Gastrocnemius medialis (tissue), 4 donors: Measurements from ENCODE around the gene GOLT1B. TPM values are rescaled to one million over a fixed set of nuclear protein-coding genes. Genes with fewer than 3 reads are reported as not detected.

Experiments used
- ATAC-seq, 2 donors: fragments of 150-250 bp; one replicate each; pipeline ENCODE4 v1.9.1; 2016
- DNase-seq, 2 donors: peaks; one replicate each; pipeline ENCODE4 v3.0.0-alpha.2; 2019
- H3K27ac ChIP-seq, 4 donors: fragments of 200-600 bp; sonication (generic); 1 replicate in 1 of 4; 2 replicates in 3 of 4; pipeline ENCODE4 v1.5.1; 2016 to 2018; ENCODE audit warnings: mild to moderate bottlenecking in 2 of 4, moderate library complexity in 1 of 4
- H3K27me3 ChIP-seq, 3 donors: fragments of 200-600 bp; sonication (generic) in 2 of 3; 1 replicate in 1 of 3; 2 replicates in 2 of 3; pipeline versions ENCODE4 v1.5.1 to v1.6.0; 2016 to 2019; ENCODE audit warnings: mild to moderate bottlenecking in 1 of 3, moderate library complexity in 1 of 3
- H3K36me3 ChIP-seq, 2 donors: fragments of 200-600 bp; sonication (generic) in 1 of 2; one replicate each; pipeline ENCODE4 v1.5.1; 2017 to 2018
- H3K4me1 ChIP-seq, 2 donors: fragments of 200-600 bp; sonication (generic) in 1 of 2; one replicate each; pipeline ENCODE4 v1.5.1; 2016 to 2017; ENCODE audit warnings: mild to moderate bottlenecking in 2 of 2
- H3K4me3 ChIP-seq, 4 donors: fragments of 200-600 bp; sonication (generic) in 3 of 4; 1 replicate in 1 of 4; 2 replicates in 3 of 4; pipeline ENCODE4 v1.5.1; 2016 to 2019; ENCODE audit warnings: mild to moderate bottlenecking in 2 of 4
- H3K9me3 ChIP-seq, 3 donors: fragments of 200-600 bp; sonication (generic) in 2 of 3; 1 replicate in 1 of 3; 2 replicates in 2 of 3; pipeline ENCODE4 v1.5.1; 2016 to 2019
- POLR2A ChIP-seq, 2 donors: fragments of 450-650 bp; IDR thresholded peaks; one replicate each; pipeline ENCODE4 v1.6.1; 2017; ENCODE audit warnings: antibody characterized with exemption in 2 of 2, mild to moderate bottlenecking in 2 of 2, moderate library complexity in 2 of 2
- in situ Hi-C, 4 donors: fragments of 200-750 bp; cut with MboI; loops; one replicate each; pipeline versions ENCODE4 v1.15.0 to v1.8.0; 2017; ENCODE audit warnings: low sequenced_read_pairs in 4 of 4
- intact Hi-C: fragments of 100-400 bp; cut with DNase I; formaldehyde crosslinking; loops from one replicate; pipeline ENCODE4 v1.15.1; 2023; ENCODE audit warnings: low total_unique reads
- total RNA-seq, 4 donors: library from RNA; depleted of rRNA; stranded (reverse); fragments of >200 nt; gene quantifications; one replicate each; pipeline versions ENCODE4 v1.1.0 to v1.2.3, GENCODE V29; 2016
- TF ChIP-seq, protein P1 (sequence below), 5 experiments: fragments of 450-650 bp in 3 of 5; fragments of 200-600 bp in 2 of 5; sonication (generic) in 2 of 5; IDR thresholded peaks in 4 of 5; conservative IDR thresholded peaks in 1 of 5; 1 replicate in 4 of 5; 2 replicates in 1 of 5; pipeline ENCODE4 v1.5.1; 2016 to 2019; ENCODE audit warnings: antibody characterized with exemption in 5 of 5, mild to moderate bottlenecking in 3 of 5, moderate library complexity in 3 of 5

GOLT1B gene
- total RNA-seq, 4 donors from 2014 or later: 14.7 to 34.3 (median 27.0) TPM

DNA sequence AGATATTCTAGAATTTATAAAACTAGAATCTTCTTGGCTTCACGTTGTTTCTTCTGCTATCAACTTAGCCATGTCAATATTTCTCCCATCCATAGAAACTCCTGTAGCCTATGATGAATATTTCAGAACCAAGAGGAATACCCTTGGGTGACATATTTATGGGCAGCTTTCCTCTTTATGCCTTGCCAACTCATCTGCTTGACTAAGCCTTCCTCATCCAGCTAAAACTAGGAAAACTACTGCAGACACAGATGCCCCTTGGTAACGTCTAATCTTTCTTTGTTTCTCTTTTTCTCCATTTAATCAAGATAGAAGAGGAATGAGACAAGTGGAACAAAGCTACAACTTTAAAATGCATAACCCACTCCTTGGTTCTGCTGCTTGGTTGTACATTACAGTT lies 6.3 kb downstream of the GOLT1B start:
- intact Hi-C loops: no loop called here
- H3K27ac ChIP-seq: no peak overlapping the region
- no peak overlapping the region for H3K4me3 ChIP-seq
- TF ChIP-seq, protein P1, sequence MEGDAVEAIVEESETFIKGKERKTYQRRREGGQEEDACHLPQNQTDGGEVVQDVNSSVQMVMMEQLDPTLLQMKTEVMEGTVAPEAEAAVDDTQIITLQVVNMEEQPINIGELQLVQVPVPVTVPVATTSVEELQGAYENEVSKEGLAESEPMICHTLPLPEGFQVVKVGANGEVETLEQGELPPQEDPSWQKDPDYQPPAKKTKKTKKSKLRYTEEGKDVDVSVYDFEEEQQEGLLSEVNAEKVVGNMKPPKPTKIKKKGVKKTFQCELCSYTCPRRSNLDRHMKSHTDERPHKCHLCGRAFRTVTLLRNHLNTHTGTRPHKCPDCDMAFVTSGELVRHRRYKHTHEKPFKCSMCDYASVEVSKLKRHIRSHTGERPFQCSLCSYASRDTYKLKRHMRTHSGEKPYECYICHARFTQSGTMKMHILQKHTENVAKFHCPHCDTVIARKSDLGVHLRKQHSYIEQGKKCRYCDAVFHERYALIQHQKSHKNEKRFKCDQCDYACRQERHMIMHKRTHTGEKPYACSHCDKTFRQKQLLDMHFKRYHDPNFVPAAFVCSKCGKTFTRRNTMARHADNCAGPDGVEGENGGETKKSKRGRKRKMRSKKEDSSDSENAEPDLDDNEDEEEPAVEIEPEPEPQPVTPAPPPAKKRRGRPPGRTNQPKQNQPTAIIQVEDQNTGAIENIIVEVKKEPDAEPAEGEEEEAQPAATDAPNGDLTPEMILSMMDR (IDR thresholded peaks at IDR 0.05 in 4 of 5, conservative IDR thresholded peaks at IDR 0.05 in 1 of 5): no peak
- TF ChIP-seq POLR2A (IDR thresholded peaks at IDR 0.05): no peak
- no peak for DNase-seq
- no peak for ATAC-seq
- peaks cover 0 to 10% of the 10 kb centered on the region in 2 donors for H3K36me3 ChIP-seq
- H3K9me3 ChIP-seq: no peaks in the 10 kb centered on the region
- H3K27me3 ChIP-seq: no peaks in the 10 kb centered on the region
- H3K4me1 ChIP-seq: peaks cover 18 to 20% of the 10 kb centered on the region in 2 donors
- in situ Hi-C loops: loop anchor here in 1 of 4 donors (10.0 kb wide), 1 partner anchor 147 kb away; the partner anchor contains the start of gene LDHB

DNA sequence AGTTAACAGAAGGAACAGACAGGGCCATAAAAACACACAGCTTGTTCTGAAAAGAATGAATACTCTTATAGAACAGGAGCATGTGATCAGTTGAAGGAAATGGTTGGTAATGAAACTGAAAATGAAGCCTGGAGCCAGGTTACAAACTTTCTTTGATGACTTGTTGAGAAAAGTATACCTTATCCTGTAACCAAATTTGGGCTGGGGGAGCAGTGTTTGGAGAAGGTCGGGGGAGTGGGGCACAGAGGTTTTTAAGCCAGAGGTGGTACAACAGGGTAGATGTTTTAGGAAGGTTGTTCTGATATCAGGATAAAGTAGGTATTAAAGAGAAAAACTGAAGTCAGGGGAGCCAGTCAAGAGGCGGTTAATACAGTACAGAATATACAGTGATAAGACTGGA lies 8.2 kb downstream of the GOLT1B start:
- no peak for DNase-seq
- Histone ChIP-seq H3K4me3 (no peak overlapping the region), H3K27me3 (no peaks in the 10 kb centered on the region), H3K9me3 (no peaks in the 10 kb centered on the region), H3K4me1 (peaks cover 5% of the 10 kb centered on the region in 2 donors), H3K27ac (no peak overlapping the region), H3K36me3 (peaks cover 0 to 24% of the 10 kb centered on the region in 2 donors)
- in situ Hi-C loops (loop anchor here in 1 of 4 donors (10.0 kb wide), 1 partner anchor 145 kb away; the partner anchor contains the start of gene LDHB), intact Hi-C loops (no loop called here)
- no peak for ATAC-seq
- TF ChIP-seq, protein P1 (IDR thresholded peaks at IDR 0.05 in 4 of 5, conservative IDR thresholded peaks at IDR 0.05 in 1 of 5): no peak
- TF ChIP-seq POLR2A (IDR thresholded peaks at IDR 0.05): no peak

DNA sequence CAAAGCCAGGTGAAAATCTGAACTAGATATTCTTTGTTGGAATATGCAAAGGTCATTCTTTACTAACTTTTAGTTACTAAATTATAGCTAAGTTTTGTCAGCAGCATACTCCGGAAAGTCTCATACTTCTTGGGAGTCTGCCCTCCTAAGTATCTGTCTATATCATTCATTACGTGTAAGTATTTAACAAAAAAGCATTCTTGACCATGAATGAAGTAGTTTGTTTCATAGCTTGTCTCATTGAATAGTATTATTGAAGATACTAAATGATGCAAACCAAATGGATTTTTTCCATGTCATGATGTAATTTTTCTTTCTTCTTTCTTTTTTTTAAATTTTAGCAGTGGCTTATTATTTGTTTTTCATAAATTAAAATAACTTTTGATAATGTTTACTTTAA lies 14.7 kb downstream of the GOLT1B start:
- no peaks in the 10 kb centered on the region for H3K9me3 ChIP-seq
- TF ChIP-seq, protein P1 (IDR thresholded peaks at IDR 0.05 in 4 of 5, conservative IDR thresholded peaks at IDR 0.05 in 1 of 5): no peak
- TF ChIP-seq POLR2A (IDR thresholded peaks at IDR 0.05): no peak
- H3K4me3 ChIP-seq: no peak overlapping the region
- no peak for DNase-seq
- H3K27me3 ChIP-seq: no peaks in the 10 kb centered on the region
- H3K36me3 ChIP-seq: peaks cover 0 to 42% of the 10 kb centered on the region in 2 donors
- ATAC-seq: no peak
- in situ Hi-C loops: no loop called here
- no peaks in the 10 kb centered on the region for H3K4me1 ChIP-seq
- intact Hi-C loops: no loop called here
- no peak overlapping the region for H3K27ac ChIP-seq

DNA sequence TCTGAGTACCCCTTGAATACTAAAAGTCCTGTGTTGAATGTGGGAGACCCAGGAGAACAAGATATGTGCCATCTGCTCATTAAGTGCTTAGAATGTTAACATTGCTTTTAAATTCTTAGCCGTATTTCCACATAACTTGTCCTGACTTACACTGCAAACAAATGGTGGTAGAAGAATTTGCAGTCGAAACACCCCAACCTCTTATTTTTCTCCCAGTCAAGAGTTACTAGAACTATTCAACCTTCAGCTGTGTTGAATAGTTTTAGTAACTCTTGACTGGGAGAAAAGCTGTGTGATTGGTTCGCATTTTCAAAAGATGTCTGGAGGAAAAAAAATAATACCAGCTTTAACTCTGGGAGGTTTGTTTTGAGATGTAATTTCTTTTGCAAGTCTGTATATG lies 16.9 kb downstream of the GOLT1B start:
- peaks cover 0 to 26% of the 10 kb centered on the region in 2 donors for H3K36me3 ChIP-seq
- no peak for TF ChIP-seq POLR2A (IDR thresholded peaks at IDR 0.05)
- TF ChIP-seq, protein P1 (IDR thresholded peaks at IDR 0.05 in 4 of 5, conservative IDR thresholded peaks at IDR 0.05 in 1 of 5): no peak

DNA sequence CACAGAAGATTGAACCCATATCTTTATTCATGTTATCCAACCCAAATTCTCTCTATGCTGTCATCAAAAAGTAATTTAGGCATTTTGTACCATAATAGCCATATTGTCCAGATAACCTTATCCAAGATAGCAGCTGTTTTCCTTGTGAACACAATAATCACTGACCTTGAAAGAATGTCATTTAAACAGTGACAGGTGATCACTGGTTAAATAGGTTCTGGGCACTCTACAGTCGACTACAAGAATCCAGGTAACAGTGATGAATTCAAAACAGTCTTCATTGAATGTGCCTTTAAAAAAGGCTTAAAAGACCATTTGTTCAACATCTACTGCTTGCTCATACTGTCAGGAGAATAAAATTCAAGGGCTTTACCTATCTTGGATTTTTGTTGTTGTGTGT lies 20.0 kb downstream of the GOLT1B start:
- Histone ChIP-seq H3K27me3 (no peaks in the 10 kb centered on the region), H3K9me3 (no peaks in the 10 kb centered on the region), H3K36me3 (peaks cover 0 to 6% of the 10 kb centered on the region in 2 donors), H3K4me3 (no peak overlapping the region), H3K27ac (no peak overlapping the region), H3K4me1 (no peaks in the 10 kb centered on the region)
- TF ChIP-seq, protein P1 (IDR thresholded peaks at IDR 0.05 in 4 of 5, conservative IDR thresholded peaks at IDR 0.05 in 1 of 5): no peak
- TF ChIP-seq POLR2A (IDR thresholded peaks at IDR 0.05): no peak
- intact Hi-C loops (loop anchor here (10.0 kb wide), 1 partner anchor 133 kb away; the partner anchor contains the start of gene LDHB), in situ Hi-C loops (no loop called here)
- no peak for ATAC-seq
- no peak for DNase-seq

More for the DNA sequence above, 16.9 kb downstream of the GOLT1B start:
- in situ Hi-C loops (no loop called here), intact Hi-C loops (no loop called here)
- Histone ChIP-seq H3K27me3 (no peaks in the 10 kb centered on the region), H3K27ac (no peak overlapping the region), H3K4me3 (no peak overlapping the region), H3K4me1 (no peaks in the 10 kb centered on the region), H3K9me3 (no peaks in the 10 kb centered on the region)
- ATAC-seq (no peak), DNase-seq (no peak)
